Stimulated activated CD8-positive, alpha-beta memory T cell treated with anti-CD3 and anti-CD28 coated beads, Interleukin-4, amount 100 ng/mL, for 48 hours (primary cell): ENCODE measurements around the gene RAB8B.
"Not testable (repeated sequence)": the region's sequence is repeated elsewhere in the genome, so short reads cannot be mapped to it uniquely, and the experiment has no call there.

ENCODE experiments used
- DNase-seq: peaks from one replicate; pipeline ENCODE4 v3.0.0-alpha.2; 2020

RAB8B gene

DNA sequence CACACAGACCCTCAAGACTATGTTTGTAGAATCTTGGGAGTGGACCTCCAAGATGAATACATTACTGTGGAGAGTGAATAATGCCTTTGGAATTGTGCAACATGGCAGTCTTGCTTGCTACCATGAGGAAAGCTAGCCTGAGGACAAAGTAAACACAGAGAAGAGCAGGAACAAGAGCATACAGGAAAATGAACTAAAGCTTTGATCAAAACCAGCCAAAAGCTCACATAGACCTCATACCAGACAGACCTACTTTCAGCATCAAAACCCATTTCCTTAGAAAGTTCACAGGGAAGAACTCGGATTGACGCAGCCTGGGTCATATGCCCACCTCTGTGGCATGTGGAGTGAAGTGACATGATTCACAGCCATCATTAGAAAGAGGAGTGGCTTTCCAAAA is 3.3 kb upstream of the RAB8B start:
- no peak for DNase-seq

- DNase-seq, result no peak
Observed at GRCh38 chr15:63187589-63188226, 1.7 kb upstream of the RAB8B start.

DNA sequence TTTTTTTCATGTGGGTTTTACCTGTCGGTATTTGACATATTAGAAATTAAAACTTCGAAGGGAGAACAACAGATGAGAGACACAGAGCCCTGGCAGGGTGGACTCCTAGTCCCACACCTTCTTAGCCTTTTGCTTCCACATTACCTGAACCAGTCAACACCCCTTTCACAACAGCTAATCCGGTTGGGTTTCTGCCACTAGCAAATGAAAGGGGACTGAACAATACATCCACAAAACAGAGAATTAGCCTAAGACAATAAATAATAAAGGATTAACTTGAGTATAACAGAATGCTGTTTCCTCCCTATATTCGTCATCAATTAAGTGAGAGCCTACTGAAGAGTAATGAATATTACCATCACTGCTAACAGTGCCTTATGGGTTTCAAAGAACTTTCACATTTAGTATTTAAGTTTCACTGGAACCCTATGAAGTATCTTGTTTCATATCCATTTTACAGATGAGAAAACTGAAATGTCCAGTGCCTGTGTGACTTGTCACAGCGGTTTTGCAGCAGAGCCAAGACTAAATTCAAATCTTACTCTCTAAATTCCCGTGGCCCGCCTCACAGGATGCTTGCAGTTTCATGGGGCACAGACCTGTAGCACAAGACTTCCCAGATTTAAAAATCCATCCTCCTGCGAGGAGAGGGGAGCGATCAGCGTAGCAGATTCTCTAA is 1.0 kb upstream of the RAB8B start:
- DNase-seq, result peak; percentile 50

GRCh38 chr15:63189941-63190768 is 749 bp downstream of the RAB8B start:
- DNase-seq, result no peak

DNA sequence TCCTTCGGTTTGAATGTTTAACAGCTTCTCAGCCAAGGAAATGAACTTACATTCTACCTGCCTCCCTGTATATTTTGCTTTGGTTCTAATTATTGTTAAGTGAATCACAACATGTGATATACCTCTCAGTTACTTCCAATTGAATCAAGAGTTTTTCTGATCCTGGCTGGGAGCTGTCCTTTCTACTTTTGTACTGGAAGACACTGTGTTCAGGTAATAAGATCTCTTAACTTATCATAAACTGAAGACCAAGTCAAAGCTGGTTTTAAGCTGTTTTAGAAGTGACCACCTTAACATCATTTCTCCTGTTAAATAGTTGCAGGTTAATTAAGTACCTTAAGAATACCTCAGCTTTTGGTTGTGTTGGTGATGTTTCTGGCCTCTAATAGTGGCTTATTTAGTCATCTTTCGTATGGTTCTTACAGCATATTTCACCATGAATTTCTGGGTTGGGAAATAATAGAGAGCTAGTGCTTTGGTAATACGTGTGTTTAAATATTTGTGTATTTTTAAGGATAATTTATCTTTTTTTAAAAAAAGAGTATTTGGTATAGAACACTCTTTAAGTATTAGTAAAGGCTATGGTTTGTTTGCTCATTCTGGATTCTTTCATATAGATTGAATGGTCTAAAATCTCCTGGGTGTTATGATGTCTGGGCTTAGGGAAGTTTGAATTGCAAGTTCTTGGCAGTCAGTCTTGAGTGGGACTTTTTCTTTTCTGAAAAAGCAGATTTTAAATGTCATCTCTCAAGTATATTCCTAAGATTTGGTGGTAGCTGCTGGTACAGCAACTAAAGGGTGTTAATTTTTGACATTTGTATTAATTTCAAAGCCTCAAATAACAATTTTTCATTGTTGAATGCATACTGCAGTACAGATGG is 1.6 kb downstream of the RAB8B start:
- DNase-seq, result no peak

DNA sequence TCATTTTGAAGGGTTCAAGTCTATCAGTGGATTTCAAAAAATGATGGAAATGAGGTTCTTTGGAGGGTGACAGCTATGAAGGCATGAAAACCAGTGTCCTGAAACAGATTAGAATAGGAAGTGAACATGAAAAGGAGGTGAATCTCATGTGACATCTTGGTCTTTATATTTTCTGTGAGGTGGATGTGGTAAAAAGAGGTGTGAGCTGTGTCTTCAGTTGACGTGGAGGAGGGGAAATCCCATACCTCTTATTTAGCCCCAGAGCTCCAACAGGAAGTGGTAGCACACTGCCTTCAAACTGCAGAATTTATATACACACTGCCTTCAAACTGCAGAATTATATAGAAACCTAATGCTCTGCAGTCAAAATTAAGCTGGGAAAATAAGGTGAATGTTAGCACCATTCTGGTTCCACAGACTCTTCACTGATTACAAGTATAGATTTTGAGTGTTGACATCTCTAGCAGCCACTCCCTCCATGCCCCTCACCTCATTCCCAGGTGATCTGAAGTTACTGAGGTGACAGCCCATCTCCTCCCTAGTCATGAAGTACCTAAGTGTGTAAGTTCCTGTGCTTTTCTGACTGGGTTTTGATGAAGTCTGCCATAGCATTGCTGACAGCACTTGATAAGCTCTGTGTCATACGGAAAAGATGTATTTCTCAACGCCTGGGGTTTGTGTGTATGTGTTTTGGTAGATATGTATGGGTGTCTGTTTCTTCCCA is 2.7 kb downstream of the RAB8B start:
- peak; percentile 46 for DNase-seq

- DNase-seq, result peak; percentile 54
Observed at GRCh38 chr15:63192619-63193206, 3.3 kb downstream of the RAB8B start.

GRCh38 chr15:63194302-63194701 is 4.9 kb downstream of the RAB8B start:
- no peak for DNase-seq

GRCh38 chr15:63194880-63195568 is 5.6 kb downstream of the RAB8B start:
- DNase-seq, result no peak

GRCh38 chr15:63195569-63196015 is 6.2 kb downstream of the RAB8B start:
- DNase-seq, result no peak

- no peak for DNase-seq
Observed at GRCh38 chr15:63196842-63197241, 7.4 kb downstream of the RAB8B start.

- DNase-seq, result no peak
Observed at GRCh38 chr15:63197626-63198025, 8.2 kb downstream of the RAB8B start.

DNA sequence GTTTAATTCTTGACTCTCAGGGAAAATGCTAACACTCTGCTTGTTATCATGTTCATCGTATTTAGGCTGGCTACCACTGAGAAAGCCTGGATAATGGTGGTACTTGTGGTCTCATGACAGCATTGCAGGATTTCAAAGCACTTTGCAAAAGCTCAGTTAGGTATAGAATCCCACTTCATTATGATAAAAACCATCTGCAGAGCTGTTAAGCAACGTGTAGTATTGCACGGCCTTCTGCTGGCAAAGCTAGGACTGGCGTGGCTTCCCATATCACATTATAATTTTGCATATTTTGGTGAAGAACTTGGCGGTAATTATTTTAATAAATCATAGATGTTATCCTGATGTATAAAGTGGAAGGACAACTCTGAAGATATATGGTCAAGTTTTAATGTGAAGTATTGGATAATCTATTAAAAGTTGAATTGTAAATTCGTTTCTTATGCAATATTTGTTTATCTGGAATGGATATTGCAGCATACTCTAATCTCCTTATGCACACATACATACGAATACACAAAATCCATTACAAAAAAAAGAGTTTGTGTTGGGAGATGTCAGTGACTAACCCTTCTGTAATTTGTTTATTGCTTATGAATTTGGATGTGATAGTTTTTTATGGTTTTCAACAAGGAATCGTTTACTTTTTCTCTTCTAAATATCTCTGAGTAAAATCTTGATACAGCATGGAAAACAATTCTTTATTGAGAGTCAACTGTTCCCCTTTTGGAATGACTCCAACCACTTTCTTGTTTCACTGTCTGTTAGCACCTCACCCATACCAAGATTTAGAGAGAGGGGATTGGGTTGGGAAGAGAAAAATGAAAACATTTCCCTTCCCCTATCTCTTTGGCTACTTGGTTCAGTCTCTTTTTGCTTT is 9.2 kb downstream of the RAB8B start:
- no peak for DNase-seq

DNA sequence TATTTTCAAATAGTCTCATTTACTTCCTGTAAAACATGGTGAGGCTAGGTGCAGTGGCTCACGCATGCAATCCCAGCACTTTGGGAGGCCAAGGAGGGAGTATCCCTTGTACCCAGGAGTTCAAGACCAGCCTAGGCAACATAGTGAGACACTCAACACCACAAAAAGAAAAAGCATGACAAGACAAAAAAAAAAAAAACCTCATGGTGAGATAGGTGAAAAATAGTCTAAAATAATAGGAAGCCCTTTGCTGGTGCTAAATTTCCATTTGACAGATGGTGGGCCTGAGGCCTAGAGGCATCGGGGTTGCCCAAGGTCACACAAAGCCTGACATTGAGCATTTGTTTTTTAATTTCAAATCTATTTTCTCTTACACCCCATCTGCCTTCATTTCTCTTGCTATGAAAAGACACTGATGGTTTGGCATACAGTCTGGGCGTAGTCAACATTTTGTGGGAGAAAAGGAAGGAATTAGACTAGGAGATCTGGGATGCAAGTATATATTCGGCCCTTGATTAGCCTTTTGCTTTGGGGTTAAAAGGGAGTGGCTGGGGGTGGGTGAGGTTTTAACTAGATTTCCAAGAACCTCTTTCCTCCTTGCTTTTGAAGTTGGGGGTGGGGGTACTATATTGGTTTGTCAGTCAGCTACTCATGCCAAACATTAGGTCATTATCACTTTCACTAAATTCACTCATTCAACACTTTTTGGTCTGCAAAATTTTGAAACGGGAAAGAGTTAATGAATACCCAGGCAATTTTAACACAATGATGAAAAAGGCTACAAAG is 11.3 kb downstream of the RAB8B start:
- no peak for DNase-seq

DNA sequence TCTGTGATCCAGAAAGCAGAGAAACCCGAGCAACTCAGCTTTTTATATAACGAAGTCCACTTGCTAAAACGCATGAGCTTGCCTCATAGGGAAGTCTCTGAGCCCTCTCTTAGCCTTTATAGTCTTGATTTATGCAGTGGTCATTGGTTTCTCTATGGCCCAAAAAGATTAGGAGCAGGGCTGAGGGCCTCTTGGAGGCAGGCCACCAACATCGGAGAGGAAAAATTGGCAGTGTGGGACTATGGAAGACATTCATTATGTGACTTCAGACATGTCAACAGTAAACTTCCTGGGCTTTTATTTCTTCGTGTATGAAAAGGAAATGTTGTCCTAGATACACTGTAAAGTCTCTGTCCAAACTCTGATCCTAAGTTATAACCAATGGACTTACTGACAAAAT is 13.5 kb downstream of the RAB8B start:
- DNase-seq, result no peak

DNA sequence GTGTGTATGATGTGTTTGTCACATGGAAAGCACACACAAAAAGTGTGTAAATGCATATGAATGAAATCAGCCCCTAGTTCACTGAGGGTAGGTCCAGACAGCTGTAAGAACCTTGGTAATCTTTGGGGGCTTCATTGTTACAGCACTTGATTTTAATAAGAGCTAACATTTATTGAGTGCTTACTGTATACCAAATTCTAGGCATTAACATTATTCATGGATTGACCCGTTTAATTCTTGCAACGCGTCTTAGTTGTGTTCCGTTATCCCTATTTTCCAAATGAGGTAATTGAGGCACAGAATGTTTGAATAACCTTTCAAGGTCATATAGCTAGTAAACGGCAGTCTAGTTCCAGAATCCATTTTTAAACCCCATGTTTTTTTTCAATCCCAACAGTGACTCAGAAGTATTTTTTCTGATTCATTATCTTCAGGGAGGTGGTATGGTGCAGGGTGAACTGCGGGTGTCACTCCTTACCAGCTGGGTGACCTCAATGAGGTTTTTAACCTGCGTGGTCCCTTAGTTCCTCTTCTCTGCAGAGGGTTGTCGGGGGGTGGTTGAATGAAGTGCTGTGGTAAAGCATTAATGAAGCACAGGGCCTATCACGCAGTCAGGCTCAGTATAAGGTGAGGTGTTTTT is 14.2 kb downstream of the RAB8B start:
- peak; percentile 65 for DNase-seq

DNA sequence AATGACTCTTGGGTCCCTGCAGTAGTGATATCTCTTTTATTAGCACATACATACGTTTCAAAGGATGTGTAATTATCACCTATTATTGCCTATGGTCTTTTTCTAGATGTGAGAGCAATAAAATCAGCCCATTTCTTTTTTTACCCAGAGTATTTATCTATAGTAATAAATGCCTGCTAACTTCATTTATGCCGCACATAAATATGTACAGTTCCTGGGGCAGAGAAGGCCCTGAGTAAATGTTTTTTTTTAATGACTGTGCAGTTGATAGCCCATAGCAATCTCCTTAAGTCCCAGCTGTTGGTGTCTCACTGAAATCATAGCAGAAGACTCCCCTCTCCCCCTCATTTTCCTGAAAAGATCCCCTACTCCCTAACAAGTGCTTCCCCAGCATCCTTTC is 16.7 kb downstream of the RAB8B start:
- no peak for DNase-seq

DNA sequence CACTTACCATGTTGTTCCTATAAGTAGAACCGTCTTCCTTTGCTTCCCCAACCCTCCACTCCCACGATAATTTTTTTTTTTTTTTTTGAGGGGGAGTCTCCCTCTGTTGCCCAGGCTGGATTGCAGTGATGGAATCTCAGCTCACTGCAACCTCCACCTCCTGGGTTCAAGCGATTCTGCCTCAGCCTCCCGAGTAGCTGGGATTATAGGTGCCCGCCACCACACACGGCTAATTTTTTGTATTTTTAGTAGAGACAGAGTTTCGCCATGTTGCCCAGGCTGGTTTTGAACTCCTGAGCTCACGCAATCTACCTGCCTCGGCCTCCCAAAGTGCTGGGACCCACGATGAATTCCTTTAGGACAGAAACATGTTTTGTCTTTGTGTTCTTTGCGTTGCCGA is 19.4 kb downstream of the RAB8B start:
- DNase-seq, result not testable (repeated sequence)
